Stimulated activated CD8-positive, alpha-beta memory T cell treated with anti-CD3 and anti-CD28 coated beads, Interleukin-7, amount 100 ng/mL, for 48 hours (primary cell): ENCODE data around the gene AK5.

Experiments
- DNase-seq, 2 donors: peaks; one replicate each; pipeline ENCODE4 v3.0.0-alpha.2; 2020; ENCODE audit warnings: low read depth in 1 of 2; ENCODE audit errors: extremely low read depth in 1 of 2

AK5 gene, protein sequence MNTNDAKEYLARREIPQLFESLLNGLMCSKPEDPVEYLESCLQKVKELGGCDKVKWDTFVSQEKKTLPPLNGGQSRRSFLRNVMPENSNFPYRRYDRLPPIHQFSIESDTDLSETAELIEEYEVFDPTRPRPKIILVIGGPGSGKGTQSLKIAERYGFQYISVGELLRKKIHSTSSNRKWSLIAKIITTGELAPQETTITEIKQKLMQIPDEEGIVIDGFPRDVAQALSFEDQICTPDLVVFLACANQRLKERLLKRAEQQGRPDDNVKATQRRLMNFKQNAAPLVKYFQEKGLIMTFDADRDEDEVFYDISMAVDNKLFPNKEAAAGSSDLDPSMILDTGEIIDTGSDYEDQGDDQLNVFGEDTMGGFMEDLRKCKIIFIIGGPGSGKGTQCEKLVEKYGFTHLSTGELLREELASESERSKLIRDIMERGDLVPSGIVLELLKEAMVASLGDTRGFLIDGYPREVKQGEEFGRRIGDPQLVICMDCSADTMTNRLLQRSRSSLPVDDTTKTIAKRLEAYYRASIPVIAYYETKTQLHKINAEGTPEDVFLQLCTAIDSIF

DNA sequence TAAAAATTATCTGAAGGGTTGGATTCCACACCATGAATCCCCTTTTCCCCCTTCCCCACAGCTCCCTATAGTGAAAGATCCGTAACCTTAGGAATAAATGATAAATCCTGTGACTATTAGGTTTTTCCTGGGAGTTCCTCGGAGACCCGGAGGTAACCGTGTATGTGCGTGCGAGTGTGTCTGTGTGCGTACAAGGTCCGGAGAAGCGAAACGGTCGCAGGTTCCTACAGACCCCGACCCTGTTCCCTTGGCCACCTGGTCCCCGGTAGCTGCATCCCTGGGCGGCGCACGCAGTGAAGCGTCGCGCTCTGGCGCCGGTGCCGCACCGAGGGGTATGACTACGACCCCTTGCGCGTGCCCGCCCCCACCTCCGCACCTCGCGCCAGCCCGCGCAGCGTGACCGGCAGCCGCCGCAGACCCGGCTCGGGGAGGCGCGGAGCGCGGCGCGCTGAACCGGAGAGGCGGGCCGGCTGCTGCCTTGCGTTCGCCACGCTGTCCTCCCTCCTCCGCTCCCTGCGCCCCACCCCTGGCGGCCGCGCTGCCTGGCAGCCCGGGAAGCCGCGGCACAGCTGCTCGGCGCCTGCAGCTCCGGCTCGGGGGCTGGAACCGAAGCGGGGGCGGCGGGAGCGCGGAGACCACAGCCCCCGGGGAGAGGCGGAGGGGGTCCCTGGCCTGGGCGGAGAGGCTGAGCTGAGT lies at the start of gene AK5:
Gene AK5, plus strand, starts transcription at position 529 of the 696 bp plus-strand sequence. CDS start 295 bp downstream, outside the sequence.
- peak; percentile 18 to 20 for DNase-seq

DNA sequence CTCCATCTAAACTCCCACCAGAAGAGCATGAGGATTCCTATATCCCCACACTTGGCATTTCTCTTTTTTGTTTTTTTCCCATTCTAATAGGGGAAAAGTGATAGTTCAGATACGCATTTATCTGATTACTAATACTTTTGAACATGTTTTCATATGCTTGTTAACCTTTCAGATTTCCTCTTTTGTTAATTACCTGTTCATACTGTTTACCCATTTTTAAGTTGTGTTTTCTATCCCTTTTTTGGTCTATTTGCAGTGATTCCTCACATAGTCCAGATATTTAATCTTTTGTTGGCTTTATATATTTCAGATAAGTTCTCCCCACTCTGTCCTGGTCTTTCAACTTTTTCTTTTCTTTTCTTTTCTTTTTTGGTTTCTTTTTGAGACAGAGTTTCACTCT lies 49.0 kb upstream of the AK5 start:
- no peak for DNase-seq

DNA sequence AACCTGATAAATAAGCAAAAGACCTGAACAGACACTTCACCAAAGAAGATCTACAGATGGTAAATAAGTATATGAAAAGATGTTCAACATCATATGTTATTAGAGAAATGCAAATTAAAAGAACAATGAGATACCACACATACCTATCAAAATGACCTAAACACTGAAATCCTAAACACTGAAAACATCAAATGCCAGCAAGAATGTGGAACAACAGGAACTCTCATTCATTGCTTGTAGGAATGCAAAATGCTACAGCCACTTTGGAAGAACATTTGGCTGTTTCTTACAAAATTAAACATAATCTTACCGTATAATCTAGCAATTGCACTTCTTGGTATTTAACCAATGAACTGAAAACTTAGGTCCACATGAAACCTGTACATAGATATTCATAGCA lies 47.7 kb upstream of the AK5 start:
- DNase-seq, result no peak

- no peak for DNase-seq
Observed at GRCh38 chr1:77234943-77235342, 46.9 kb upstream of the AK5 start.

DNA sequence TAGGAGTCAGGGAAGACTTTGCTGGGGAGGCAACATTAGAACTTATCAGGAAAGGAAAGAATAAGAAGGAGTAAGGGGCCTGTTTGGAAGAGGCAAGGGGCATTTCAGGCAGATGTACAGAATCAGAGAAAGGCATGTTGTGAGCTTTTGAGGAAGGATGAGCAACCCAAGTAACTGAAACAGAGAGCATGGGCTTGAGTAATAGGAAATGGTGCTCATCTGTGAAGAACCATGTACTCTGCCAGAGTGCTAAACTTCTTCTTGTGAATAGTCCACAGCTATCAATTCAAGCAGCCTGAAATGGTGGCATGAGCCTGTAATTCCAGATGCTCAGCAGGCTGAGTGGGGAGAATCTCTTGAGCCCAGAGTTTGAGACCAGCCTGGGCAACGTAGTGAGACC lies 43.4 kb upstream of the AK5 start:
- no peak for DNase-seq

DNA sequence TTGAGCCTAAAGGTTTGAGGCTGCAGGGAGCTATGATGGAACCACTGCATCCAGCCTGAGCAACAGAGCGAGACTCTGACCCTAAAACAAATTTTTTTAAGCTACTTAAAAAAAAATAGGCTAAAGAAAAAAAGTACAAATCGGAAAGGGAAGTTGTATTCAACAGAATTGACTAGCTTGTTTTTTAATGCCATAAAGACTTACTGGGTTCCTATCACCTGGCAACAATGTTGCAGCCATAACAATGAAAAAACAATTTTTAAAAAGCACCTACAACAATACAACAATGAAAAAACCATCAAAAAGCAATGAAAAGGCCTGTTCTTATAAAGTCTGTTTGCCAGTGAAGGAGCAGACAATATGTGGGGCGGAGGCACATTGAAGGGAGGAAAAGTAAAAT lies 42.5 kb upstream of the AK5 start:
- no peak for DNase-seq

DNA sequence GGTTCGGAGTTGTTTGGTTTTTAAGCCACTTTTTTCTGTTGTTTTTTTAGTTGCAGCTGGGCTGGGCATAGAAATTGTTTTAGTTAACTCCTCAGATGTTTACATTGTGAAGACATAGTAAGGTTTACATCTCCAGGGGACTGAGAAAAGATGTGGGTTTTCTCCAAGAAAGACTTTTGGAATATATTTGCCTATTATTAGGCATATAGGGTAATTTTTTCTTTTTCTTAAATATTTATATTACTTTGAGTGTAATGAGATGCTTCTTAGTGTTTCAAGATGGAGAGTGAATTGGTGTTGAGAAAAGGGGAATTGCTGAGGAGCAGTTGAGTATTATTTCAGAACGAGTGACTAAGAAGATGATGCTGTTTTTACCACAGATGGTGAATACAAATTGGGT lies 36.0 kb upstream of the AK5 start:
- no peak for DNase-seq

DNA sequence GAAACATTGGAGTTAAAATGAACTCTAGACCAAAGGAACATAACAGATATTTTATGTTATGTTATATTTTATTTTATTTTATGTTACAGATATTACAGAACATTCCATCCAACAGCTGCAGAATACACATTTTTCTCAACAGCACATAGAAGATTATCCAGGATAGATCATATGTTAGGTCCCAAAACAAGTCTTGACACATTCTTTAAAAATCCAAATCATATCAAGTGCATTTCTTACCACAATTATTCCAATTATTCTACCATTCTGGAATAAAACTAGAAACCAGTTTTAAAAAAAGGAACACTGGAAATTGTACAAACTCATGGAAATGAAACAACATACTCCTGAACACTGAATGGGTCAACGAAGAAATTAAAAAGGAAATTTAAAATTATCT lies 31.7 kb upstream of the AK5 start:
- no peak for DNase-seq

DNA sequence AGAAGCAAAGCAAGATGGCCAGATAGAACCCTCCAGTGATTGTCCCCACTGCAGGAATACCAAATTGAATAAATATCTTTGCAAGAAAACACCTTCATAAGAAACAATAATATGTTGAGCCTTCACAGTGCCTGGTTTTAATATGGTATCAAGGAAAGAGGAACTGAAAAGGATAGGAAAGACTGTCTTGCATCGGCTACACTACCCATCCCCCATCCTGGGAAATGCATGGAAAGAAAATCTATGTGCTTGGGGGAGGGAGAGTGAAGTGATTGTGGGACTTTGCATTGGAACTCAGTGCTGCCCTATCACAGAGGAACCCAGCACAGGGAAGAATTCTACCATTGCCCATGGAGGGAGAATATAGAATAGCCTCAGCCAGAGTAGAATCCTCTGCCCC lies 28.6 kb upstream of the AK5 start:
- no peak for DNase-seq

DNA sequence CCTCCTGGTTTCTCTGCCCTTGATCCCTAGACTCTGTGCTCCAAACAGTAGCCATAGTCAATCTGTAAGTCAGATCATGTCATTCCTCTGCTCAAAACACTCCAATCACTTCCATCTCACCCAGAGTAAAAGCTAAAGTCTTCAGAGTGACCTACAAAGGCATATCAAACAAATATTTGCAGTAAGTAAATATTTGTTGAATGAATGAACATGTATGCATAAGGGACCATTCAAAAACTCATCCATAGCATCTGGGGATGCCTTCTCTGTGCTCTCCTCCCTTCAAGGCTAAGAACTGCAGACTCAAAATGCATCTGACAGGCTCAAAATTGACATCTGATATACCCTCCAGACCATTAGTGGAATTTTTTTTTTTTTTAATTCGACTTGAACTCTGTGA lies 18.1 kb upstream of the AK5 start:
- DNase-seq, result no peak

DNA sequence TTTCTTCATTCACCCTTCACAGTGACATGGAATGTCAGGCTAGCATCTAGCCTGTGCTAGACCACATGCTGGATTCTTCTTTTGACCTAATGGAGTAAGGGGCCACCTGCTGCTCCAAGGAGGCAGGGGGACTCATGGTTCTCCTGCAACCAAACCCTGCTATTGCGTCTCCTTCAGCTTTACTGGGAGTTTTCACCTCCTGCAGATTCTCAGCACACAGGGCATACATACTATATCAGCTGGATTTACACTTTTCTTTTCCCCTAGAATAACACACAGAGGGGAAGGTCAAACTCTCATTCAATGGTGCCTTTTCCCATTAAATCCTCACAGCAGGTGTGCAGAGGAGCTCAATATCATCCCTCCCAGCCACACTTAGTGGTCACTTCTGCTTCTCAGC lies 16.6 kb upstream of the AK5 start:
- DNase-seq, result no peak

- no peak for DNase-seq
Observed at GRCh38 chr1:77267035-77267434, 14.8 kb upstream of the AK5 start.

- no peak for DNase-seq
Observed at GRCh38 chr1:77271852-77272580, 9.8 kb upstream of the AK5 start.

- no peak for DNase-seq
Observed at GRCh38 chr1:77273891-77274290, 7.9 kb upstream of the AK5 start.

DNA sequence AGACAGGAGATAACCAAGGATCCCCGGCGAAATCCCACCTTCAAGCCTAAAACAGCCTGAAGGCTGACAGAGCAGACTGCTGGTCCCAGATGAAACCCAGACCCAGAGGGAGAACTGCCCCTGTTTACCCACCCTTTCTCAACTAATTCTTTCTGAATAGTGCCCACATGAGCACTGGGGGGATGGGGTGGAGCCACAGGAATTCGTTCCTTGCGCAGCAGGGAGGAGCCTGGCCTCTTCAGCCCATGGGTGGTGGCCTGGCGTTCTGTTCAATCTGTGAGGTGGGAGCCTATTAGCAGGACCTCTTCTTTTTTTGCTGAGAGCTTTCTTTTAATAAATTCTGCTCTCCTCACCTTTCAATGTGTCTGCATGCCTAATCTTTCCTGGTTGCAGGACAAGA lies 6.6 kb upstream of the AK5 start:
- no peak for DNase-seq

DNA sequence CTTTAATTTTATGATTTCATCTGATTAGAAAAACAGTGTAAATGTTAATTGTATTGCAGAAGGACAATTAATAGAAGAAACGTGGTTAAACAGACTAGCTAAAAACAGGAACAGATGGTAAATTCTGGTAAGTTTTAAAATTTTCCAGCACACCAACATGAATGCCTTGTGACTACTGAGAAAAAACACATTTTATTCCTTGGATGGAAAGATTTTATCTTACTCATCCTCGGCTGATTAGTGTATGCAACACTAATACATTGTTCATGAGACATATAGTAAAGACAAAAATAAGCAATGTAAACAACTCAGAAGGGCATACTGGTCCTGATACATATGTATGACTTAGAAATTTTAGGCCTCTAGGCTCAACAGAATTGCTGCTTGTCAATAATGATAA lies 4.9 kb upstream of the AK5 start:
- DNase-seq, result no peak

DNA sequence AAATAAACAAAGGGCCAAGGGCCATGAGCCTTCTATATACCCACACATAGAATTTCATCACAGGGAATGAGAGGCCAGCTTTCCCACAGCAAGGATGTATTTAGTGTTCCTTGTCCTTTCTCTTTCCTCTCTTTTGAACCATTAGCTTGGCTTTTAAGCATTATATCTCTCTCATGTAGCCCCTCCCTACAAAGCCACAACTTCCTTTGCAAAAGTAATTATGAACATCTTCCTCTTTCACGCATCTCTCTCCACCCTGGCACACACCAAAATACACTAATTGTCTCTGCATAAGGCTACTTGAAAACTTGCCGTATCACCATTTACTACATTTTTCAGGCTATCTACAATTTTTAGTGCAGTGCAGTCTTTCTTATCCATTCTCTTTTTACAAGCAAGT lies 1.9 kb upstream of the AK5 start:
- no peak for DNase-seq

- no peak for DNase-seq
Observed at GRCh38 chr1:77280962-77281361, 857 bp upstream of the AK5 start.

- DNase-seq, result peak; percentile 6 to 25
Observed at GRCh38 chr1:77282187-77282865, 507 bp downstream of the AK5 start.

- no peak for DNase-seq
Observed at GRCh38 chr1:77282866-77283539, 1.2 kb downstream of the AK5 start.
